Stimulated activated CD8-positive, alpha-beta memory T cell treated with anti-CD3 and anti-CD28 coated beads, Interleukin-2, amount 100 ng/mL, for 1 hour (primary cell): Measurements from ENCODE around the gene ITFG1.
"Not testable (repeated sequence)": the region's sequence is repeated elsewhere in the genome, so short reads cannot be mapped to it uniquely, and the experiment has no call there.

Source experiments
- DNase-seq, 2 donors: peaks; one replicate each; pipeline ENCODE4 v3.0.0-alpha.2; 2020; ENCODE audit warnings: low read depth in 2 of 2

Gene ITFG1

GRCh38 chr16:47244206-47244605 lies 216.7 kb downstream of the ITFG1 start:
- DNase-seq, result no peak

DNA sequence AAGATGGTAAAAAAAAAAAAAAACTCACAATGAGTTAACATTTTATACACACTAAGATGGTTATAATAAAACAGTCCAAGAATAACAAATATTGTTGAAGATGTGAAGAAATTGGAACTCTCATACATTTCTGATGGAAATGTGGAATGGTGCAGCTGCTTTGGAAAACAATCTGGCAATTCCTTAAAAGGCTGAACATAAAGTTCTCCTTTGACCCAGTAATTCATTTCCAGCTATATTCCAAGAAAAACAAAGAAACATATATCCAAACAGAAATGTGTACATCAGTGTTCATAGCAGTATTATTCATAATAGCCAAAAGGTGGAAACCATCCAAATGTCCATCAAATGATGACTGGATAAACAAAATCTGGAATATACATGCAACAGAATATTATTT lies 219.8 kb downstream of the ITFG1 start:
- DNase-seq, result no peak

DNA sequence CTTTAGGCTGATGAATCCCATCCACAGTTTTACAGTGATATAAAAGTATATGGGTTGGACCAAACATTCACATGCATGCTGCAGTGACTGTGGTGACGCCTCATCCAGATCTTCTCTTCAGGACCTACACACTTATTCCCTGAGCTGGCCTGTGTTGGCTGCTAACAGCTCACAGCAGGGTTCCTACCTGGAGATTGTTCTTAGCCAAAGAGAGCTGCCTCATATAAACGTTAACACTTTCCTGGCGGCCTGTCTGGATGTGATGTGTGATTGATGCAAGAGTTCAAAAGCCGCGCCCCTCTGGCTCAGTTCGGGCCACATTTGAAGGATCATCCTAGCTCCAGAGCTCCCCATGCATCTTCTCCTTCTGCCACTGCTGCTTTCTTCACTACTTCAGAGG lies 224.1 kb downstream of the ITFG1 start:
- no peak for DNase-seq

DNA sequence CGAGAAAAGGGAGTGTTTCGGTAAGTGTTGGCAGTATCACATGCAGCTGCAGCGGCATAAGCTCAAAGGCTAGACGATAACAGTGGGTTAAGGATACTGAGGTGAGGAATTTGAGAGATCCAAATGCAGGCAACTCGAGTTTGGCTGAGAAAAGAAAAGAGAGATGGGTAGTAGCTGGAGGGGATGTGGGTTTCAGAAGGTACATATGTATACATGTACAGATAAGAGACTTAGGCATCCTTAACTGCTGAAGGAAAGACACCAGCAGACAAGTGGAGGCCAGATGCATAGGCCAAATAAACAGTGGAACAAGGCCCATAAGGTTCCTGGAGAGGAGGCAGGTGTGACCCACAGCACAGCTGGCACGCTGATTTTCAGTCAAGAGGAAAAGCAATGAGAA lies 230.6 kb downstream of the ITFG1 start:
- DNase-seq, result no peak

- no peak for DNase-seq
These were observed 231.5 kb downstream of the ITFG1 start for GRCh38 chr16:47229053-47230050.

GRCh38 chr16:47228241-47228640 lies 232.6 kb downstream of the ITFG1 start:
- no peak for DNase-seq

- no peak for DNase-seq
These were observed 247.0 kb downstream of the ITFG1 start for GRCh38 chr16:47213761-47214440.

- DNase-seq, result no peak
These were observed 249.6 kb downstream of the ITFG1 start for GRCh38 chr16:47211218-47211617.

DNA sequence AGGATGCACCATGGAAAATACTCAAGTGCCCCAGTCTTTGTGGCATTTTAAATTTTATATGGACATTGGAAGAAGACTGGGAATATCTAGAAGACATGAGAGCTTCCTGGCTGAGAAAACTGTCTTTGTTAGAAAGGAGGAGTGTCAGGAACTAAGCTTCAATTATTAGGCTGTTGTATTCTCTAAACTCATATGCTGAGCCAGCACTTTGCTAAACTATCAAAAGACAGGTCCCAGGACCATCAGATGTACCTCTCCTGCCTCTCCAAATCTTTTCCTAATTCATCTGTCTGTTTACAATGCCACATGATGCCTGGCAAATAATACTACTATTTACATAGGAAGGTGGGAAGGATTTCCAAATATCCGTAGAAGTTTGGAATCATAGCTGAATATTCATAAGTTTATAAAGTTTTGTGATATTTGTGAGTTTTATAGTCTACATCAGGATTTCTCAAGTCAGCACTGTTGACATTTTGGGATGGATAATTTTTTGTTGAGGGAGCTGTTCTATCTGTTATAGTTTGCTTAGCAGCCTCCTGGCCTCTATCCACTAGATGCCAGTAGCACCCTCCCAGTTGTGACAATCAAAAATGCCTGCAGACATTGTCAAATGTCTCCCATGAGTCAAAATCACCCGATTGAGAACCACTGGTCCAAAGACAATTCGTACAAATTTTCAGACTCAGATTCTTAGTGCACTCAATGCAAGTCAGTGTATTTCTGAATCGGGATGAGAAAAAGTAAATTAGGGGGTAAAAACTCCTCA lies 255.9 kb downstream of the ITFG1 start:
- DNase-seq, result no peak

- not testable (repeated sequence) for DNase-seq
These were observed 257.4 kb downstream of the ITFG1 start for GRCh38 chr16:47203433-47203832.

DNA sequence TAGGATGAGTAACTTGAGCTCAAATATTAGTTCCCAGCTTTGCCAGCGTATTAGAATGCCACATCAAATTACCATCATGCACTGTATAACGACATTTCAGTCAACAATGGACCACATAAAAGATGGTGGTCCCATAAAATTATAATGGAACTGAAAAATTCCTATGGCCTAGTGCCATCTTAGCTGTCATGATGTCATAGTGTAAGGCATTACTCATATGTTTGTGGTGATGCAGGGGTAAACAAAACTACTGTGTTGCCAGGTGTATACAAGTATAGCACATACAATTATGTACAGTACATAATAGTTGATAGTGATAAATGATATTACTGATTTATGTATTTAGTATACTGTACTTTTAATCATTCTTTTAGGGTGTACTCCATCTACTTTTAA lies 262.7 kb downstream of the ITFG1 start:
- DNase-seq, result no peak

GRCh38 chr16:47197536-47198179 lies 263.2 kb downstream of the ITFG1 start:
- no peak for DNase-seq

DNA sequence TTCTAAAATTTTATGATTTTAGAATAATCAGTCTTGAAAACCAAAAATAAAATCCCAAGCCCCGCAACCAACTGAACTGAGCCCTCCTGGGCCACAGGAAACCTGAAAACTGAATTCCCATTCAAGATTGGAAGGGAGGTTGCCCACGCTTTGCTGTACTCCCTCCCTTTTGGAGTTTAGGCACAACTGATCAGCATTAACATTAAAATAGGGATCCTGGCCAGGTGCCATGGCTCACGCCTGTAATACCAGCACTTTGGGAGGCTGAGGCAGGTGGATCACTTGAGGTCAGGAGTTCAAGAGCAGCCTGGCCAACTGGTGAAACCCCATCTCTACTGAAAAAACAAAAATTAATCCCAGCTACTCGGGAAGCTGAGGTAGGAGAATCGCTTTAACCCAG lies 264.4 kb downstream of the ITFG1 start:
- DNase-seq, result no peak

DNA sequence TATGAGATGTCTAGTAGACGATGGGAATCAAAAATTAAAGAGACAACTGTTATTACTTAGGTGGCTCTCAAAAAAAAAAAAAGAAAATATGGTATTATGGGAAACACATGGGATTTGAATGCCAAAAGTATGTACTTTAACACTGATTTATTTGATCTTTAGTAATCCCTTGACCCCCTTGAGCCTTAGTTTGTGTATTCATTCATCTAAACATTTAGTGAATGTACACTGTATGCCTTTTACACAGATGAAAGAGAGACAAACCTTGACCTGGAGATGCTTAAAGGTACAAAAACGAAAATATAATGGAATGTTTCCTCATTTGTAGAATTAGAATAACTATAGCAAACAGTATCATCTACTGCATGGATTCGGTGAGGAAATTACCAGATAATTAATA lies 278.5 kb downstream of the ITFG1 start:
- no peak for DNase-seq

DNA sequence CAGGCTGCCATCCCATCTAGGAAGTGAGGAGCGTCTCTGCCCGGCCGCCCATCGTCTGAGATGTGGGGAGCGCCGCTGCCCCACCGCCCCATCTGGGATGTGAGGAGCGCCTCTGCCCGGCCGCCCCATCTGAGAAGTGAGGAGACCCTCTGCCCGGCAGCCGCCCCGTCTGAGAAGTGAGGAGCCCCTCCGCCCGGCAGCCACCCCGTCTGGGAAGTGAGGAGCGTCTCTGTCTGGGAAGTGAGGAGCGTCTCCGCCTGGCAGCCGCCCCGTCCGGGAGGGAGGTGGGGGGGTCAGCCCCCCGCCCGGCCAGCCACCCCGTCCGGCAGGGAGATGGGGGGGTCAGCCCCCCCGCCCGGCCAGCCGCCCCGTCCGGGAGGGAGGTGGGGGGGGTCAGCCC lies 279.8 kb downstream of the ITFG1 start:
- DNase-seq, result not testable (repeated sequence)

DNA sequence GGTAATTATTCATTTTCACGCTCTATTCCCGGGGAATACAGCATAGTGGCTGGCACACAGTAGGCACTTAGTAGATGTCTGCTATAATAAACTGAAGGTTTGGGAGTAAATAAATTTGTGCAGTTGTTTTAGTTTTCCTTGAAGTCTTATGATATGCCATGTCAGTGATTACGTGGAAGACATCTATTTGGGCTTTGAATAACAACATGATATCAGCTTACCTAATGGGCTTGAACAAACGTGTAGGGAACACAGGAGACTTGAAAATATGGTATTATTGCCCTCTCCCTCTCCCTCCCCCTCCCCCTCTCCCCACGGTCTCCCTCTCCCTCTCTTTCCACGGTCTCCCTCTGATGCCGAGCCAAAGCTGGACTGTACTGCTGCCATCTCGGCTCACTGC lies 280.8 kb downstream of the ITFG1 start:
- DNase-seq, result no peak

GRCh38 chr16:47175152-47175551 lies 285.7 kb downstream of the ITFG1 start:
- DNase-seq, result no peak

- no peak for DNase-seq
These were observed 298.0 kb downstream of the ITFG1 start for GRCh38 chr16:47162670-47163420.

DNA sequence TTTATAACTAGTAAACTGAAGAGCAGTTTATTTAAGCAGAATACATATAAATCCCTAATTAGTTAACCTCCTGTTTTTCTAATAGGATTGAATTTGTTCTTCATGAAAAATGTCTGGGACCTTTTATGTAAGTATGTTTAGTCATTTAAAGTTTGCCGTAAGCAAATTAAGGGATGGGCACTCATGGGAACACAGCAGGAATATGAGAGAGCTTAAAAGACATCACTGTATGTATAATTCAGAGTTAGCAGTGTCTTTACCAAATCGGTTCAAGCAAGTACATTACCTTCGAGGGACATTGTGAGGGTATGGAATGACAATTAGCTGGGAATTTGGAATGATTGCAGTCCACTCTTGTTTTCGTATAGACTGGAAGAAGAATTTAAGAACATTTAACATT lies 299.4 kb downstream of the ITFG1 start:
- DNase-seq, result no peak

- DNase-seq, result no peak
These were observed 300.4 kb downstream of the ITFG1 start for GRCh38 chr16:47160422-47160821.

- DNase-seq, result no peak
These were observed 301.9 kb downstream of the ITFG1 start for GRCh38 chr16:47158992-47159391.
